Panc1 (cell line): ENCODE measurements around the gene NRDC. TPM values are rescaled to one million over a fixed set of nuclear protein-coding genes. Genes with fewer than 3 reads are reported as not detected.

Source experiments
- ATAC-seq: fragments of 200-7000 bp; cut with Tn5 transposase; 2 replicates; pipeline ENCODE4 v1.9.1; 2020; ENCODE audit warnings: mild to moderate bottlenecking, moderate library complexity
- BruUV-seq: library from RNA; stranded (reverse); fragments of 400-500 nt; replicated peaks from 2 replicates; lab custom pipeline; 2021; lab: Mats Ljungman, UMichigan
- CTCF ChIA-PET: fragments of 300-600 bp; sonication (Branson Sonifier 250); formaldehyde crosslinking; loops from one replicate; lab custom pipeline; 2022; ENCODE audit warnings: antibody characterized with exemption; lab: Charles Lee
- POLR2A ChIA-PET: fragments of 300-600 bp; sonication (Branson Sonifier 250); formaldehyde crosslinking; loops from one replicate; lab custom pipeline; 2022; ENCODE audit warnings: antibody characterized with exemption; lab: Charles Lee
- DNase-seq: peaks from one replicate; pipeline ENCODE4 v3.0.0-alpha.2; 2010; ENCODE audit warnings: low read depth, low spot score
- H3K27ac ChIP-seq: 2 replicates; pipeline ENCODE4 v1.5.1; 2011; ENCODE audit warnings: mild to moderate bottlenecking, low read length, inconsistent platforms
- H3K27me3 ChIP-seq: fragments of 200-500 bp; sonication (Bioruptor generic); 2 replicates; pipeline ENCODE4 v1.6.0; 2014; ENCODE audit warnings: low read length, inconsistent platforms; ENCODE audit not compliant: control insufficient read depth, insufficient read depth
- H3K36me3 ChIP-seq: fragments of 200-500 bp; sonication (Bioruptor generic); 2 replicates; pipeline ENCODE4 v1.5.1; 2014; ENCODE audit warnings: inconsistent platforms, mild to moderate bottlenecking, low read length, moderate library complexity; ENCODE audit not compliant: control insufficient read depth, insufficient read depth
- H3K4me1 ChIP-seq: 2 replicates; pipeline ENCODE4 v1.5.1; 2011; ENCODE audit warnings: inconsistent platforms, mild to moderate bottlenecking, low read length, moderate library complexity; ENCODE audit not compliant: control insufficient read depth, insufficient read depth
- H3K4me3 ChIP-seq, 2 experiments: 2 replicates each; pipeline ENCODE4 v1.5.1; 2011 to 2012; ENCODE audit warnings: low read depth in 2 of 2, low read length in 2 of 2, mild to moderate bottlenecking in 2 of 2, inconsistent platforms in 1 of 2, moderate library complexity in 1 of 2
- H3K9me3 ChIP-seq: fragments of 200-500 bp; sonication (Bioruptor generic); 2 replicates; pipeline ENCODE4 v1.5.1; 2014; ENCODE audit warnings: low read depth, mild to moderate bottlenecking, inconsistent platforms, low read length, moderate library complexity; ENCODE audit not compliant: control insufficient read depth, insufficient read depth
- POLR2AphosphoS5 ChIP-seq: IDR thresholded peaks from 2 replicates; pipeline ENCODE4 v1.6.1; 2012; ENCODE audit warnings: mild to moderate bottlenecking, low read depth, low read length, moderate library complexity
- SIN3A ChIP-seq: IDR thresholded peaks from 2 replicates; pipeline ENCODE4 v1.6.1; 2012; ENCODE audit warnings: low read depth, mild to moderate bottlenecking, low read length, moderate library complexity, borderline replicate concordance; ENCODE audit not compliant: insufficient read depth
- TCF7L2 ChIP-seq: IDR thresholded peaks from 2 replicates; pipeline ENCODE4 v1.6.1; 2011; ENCODE audit warnings: mild to moderate bottlenecking, low read depth, low read length, inconsistent platforms
- in situ Hi-C: cut with HindIII; loops from 2 replicates; pipeline ENCODE4 v1.10.0; 2016; ENCODE audit warnings: low sequenced_read_pairs, low pct_unique_long_range_greater_than_20kb
- intact Hi-C: fragments of 100-400 bp; cut with micrococcal nuclease; formaldehyde crosslinking; loops from one replicate; pipeline ENCODE4 v1.10.0; 2022; ENCODE audit not compliant: unreplicated experiment
- total RNA-seq: library from RNA; stranded (reverse); gene quantifications from one replicate; pipeline ENCODE4 v1.2.1, GENCODE V29; 2021; ENCODE audit not compliant: unreplicated experiment
- TF ChIP-seq, protein P1 (sequence below): fragments of 450-650 bp; IDR thresholded peaks from 2 replicates; pipeline ENCODE4 v1.5.1; 2017; ENCODE audit warnings: mild to moderate bottlenecking
- TF ChIP-seq, protein P2 (sequence below), 2 experiments: IDR thresholded peaks; 2 replicates each; pipeline ENCODE4 v1.6.1; 2011 to 2012; ENCODE audit warnings: low read depth in 2 of 2, control low read depth in 1 of 2, low read length in 1 of 2, mild to moderate bottlenecking in 1 of 2, moderate library complexity in 1 of 2; ENCODE audit not compliant: insufficient read depth in 1 of 2

The NRDC gene
- total RNA-seq, 1 experiment from 2014 or later = 180 TPM

DNA sequence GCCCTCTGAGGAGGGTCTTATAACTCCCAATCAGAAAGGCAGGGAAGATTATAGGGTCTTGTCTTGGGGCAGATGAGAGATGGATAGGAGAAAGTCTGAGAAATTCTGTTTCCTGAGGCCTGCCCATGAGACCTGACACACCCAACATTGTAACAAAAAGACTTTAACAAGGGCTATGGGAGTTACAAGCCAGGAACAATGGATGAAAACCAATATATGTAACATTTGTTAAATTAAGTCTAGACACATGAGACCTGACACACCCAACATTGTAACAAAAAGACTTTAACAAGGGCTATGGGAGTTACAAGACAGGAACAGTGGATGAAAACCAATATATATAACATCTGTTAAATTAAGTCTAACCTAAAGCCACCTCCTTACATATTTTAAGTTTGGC is 21.8 kb downstream of the NRDC start:
- no TSS peak for BruUV-seq
- in situ Hi-C loops (no loop called here), intact Hi-C loops (no loop called here)
- peaks cover 2% of the 10 kb centered on the region for H3K36me3 ChIP-seq
- no peaks in the 10 kb centered on the region for H3K27me3 ChIP-seq
- ATAC-seq = no peak
- ChIA-PET CTCF (no interaction called here), POLR2A (no interaction called here)
- TF ChIP-seq TCF7L2 (no peak), SIN3A (no peak), POLR2AphosphoS5 (no peak)
- TF ChIP-seq, protein P1, sequence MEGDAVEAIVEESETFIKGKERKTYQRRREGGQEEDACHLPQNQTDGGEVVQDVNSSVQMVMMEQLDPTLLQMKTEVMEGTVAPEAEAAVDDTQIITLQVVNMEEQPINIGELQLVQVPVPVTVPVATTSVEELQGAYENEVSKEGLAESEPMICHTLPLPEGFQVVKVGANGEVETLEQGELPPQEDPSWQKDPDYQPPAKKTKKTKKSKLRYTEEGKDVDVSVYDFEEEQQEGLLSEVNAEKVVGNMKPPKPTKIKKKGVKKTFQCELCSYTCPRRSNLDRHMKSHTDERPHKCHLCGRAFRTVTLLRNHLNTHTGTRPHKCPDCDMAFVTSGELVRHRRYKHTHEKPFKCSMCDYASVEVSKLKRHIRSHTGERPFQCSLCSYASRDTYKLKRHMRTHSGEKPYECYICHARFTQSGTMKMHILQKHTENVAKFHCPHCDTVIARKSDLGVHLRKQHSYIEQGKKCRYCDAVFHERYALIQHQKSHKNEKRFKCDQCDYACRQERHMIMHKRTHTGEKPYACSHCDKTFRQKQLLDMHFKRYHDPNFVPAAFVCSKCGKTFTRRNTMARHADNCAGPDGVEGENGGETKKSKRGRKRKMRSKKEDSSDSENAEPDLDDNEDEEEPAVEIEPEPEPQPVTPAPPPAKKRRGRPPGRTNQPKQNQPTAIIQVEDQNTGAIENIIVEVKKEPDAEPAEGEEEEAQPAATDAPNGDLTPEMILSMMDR = no peak
- no peak overlapping the region for H3K4me3 ChIP-seq
- no peak for DNase-seq
- no peaks in the 10 kb centered on the region for H3K4me1 ChIP-seq
- no peak overlapping the region for H3K27ac ChIP-seq
- H3K9me3 ChIP-seq = no peaks in the 10 kb centered on the region

DNA sequence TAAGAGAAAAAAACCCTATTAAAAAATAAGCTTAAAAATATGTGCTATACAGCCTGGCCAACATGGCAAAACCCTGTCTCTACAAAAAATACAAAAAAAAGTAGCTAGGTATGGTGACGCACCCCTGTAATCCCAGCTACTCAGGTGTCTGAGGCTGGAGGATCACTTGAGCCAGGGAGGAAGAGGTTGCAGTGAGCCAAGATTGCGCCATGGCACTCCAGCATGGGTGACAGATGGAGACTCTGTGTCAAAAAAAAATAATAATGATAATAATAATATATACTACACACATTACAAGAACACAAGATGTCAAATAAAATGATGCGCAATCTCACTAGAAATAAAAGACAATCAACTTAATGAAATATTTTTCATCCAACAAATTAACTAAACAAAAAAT is 22.9 kb downstream of the NRDC start:
- in situ Hi-C loops (no loop called here), intact Hi-C loops (no loop called here)
- H3K27me3 ChIP-seq = no peaks in the 10 kb centered on the region
- no peak overlapping the region for H3K4me3 ChIP-seq
- DNase-seq (no peak), ATAC-seq (no peak)
- BruUV-seq = no TSS peak
- peaks cover 2% of the 10 kb centered on the region for H3K36me3 ChIP-seq
- ChIA-PET POLR2A (no interaction called here), CTCF (no interaction called here)
- H3K4me1 ChIP-seq = no peaks in the 10 kb centered on the region
- H3K27ac ChIP-seq = no peak overlapping the region
- no peaks in the 10 kb centered on the region for H3K9me3 ChIP-seq
- TF ChIP-seq, protein P2, sequence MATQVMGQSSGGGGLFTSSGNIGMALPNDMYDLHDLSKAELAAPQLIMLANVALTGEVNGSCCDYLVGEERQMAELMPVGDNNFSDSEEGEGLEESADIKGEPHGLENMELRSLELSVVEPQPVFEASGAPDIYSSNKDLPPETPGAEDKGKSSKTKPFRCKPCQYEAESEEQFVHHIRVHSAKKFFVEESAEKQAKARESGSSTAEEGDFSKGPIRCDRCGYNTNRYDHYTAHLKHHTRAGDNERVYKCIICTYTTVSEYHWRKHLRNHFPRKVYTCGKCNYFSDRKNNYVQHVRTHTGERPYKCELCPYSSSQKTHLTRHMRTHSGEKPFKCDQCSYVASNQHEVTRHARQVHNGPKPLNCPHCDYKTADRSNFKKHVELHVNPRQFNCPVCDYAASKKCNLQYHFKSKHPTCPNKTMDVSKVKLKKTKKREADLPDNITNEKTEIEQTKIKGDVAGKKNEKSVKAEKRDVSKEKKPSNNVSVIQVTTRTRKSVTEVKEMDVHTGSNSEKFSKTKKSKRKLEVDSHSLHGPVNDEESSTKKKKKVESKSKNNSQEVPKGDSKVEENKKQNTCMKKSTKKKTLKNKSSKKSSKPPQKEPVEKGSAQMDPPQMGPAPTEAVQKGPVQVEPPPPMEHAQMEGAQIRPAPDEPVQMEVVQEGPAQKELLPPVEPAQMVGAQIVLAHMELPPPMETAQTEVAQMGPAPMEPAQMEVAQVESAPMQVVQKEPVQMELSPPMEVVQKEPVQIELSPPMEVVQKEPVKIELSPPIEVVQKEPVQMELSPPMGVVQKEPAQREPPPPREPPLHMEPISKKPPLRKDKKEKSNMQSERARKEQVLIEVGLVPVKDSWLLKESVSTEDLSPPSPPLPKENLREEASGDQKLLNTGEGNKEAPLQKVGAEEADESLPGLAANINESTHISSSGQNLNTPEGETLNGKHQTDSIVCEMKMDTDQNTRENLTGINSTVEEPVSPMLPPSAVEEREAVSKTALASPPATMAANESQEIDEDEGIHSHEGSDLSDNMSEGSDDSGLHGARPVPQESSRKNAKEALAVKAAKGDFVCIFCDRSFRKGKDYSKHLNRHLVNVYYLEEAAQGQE (IDR thresholded peaks at IDR 0.05; ENCODE audit: insufficient read depth in 1 of 2, low read depth in 2 of 2, low read length in 1 of 2) = no peak

DNA sequence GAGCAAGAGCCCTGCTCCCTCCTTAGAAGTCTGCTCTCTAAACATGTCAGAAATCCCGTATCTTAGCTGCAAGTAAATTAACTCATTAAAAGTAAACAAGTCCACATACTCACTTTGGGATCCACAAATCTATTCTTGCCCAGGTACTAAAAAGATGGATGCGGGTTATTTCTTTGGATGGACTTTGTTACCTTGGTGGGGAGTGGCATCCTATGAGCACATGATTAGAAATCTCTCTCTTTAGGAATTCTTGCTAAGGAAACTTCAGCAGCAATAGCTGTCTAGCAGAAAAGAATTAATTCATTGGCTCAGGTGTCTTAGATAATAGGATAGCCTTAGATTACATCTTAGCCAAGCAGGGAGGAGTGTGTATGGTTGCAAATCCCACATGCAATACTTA is 25.2 kb downstream of the NRDC start:
- DNase-seq (no peak), ATAC-seq (no peak)
- H3K27ac ChIP-seq = no peak overlapping the region
- no TSS peak for BruUV-seq
- intact Hi-C loops (no loop called here), in situ Hi-C loops (no loop called here)
- POLR2A ChIA-PET = no interaction called here
- H3K36me3 ChIP-seq = peaks cover 2% of the 10 kb centered on the region
- no peaks in the 10 kb centered on the region for H3K27me3 ChIP-seq
- no peaks in the 10 kb centered on the region for H3K9me3 ChIP-seq
- CTCF ChIA-PET = no interaction called here
- TF ChIP-seq, protein P1 = no peak
- TF ChIP-seq SIN3A = no peak
- TF ChIP-seq TCF7L2 = no peak
- TF ChIP-seq POLR2AphosphoS5 = no peak
- TF ChIP-seq, protein P2 (IDR thresholded peaks at IDR 0.05; ENCODE audit: insufficient read depth in 1 of 2, low read depth in 2 of 2, low read length in 1 of 2) = no peak
- no peaks in the 10 kb centered on the region for H3K4me1 ChIP-seq
- H3K4me3 ChIP-seq = no peak overlapping the region
